Endometrium (tissue), 2 donors: Measurements from ENCODE around the gene COX8C.
"Not testable (repeated sequence)": the region's sequence is repeated elsewhere in the genome, so short reads cannot be mapped to it uniquely, and the experiment has no call there.

ENCODE experiments used
- FAIRE-seq: peaks from 2 replicates; lab custom pipeline; 2012; peaks lifted over from hg19 to GRCh38; lab: Jason Lieb, UNC
- donor health status: control.
- donor health status: control.

The COX8C gene

GRCh38 chr14:93375673-93376156, 28.7 kb downstream of the COX8C start:
- no peak for FAIRE-seq

- no peak for FAIRE-seq
These were observed 32.8 kb downstream of the COX8C start for GRCh38 chr14:93379831-93380230.

- no peak for FAIRE-seq
These were observed 34.7 kb downstream of the COX8C start for GRCh38 chr14:93381644-93382043.

GRCh38 chr14:93384256-93384655, 37.3 kb downstream of the COX8C start:
- FAIRE-seq = not testable (repeated sequence)

GRCh38 chr14:93395231-93395630, 48.2 kb downstream of the COX8C start:
- no peak for FAIRE-seq

GRCh38 chr14:93396456-93396855, 49.5 kb downstream of the COX8C start:
- FAIRE-seq = no peak
